Aorta (tissue), 5 donors: Measurements from ENCODE around the gene C14orf132. TPM values are rescaled to one million over a fixed set of nuclear protein-coding genes. Genes with fewer than 3 reads are reported as not detected.

ENCODE experiments used
- ATAC-seq: fragments of 200-7000 bp; cut with Tn5 transposase; one replicate; pipeline ENCODE4 v1.9.1; 2022; ENCODE audit warnings: moderate library complexity; ENCODE audit not compliant: low FRiP score
- DNase-seq, 2 donors: peaks; one replicate each; pipeline ENCODE4 v3.0.0-alpha.2; 2020
- H3K27ac ChIP-seq, 2 donors: one replicate each; pipeline ENCODE4 v1.5.1; 2013; ENCODE audit warnings: low read length in 2 of 2, mild to moderate bottlenecking in 2 of 2, moderate library complexity in 2 of 2, control low read depth in 1 of 2, inconsistent platforms in 1 of 2, low read depth in 1 of 2
- H3K27me3 ChIP-seq, 2 donors: one replicate each; pipeline ENCODE4 v1.6.1; 2013; ENCODE audit warnings: control low read depth in 1 of 2, low read length in 1 of 2, mild to moderate bottlenecking in 1 of 2, moderate library complexity in 1 of 2; ENCODE audit not compliant: insufficient read depth in 2 of 2, control insufficient read depth in 1 of 2
- H3K36me3 ChIP-seq, 2 donors: one replicate each; pipeline ENCODE4 v1.6.1; 2013; ENCODE audit warnings: control low read depth in 1 of 2, low read length in 1 of 2, mild to moderate bottlenecking in 1 of 2; ENCODE audit not compliant: insufficient read depth in 2 of 2, control insufficient read depth in 1 of 2
- H3K4me1 ChIP-seq, 2 donors: one replicate each; pipeline ENCODE4 v1.6.1; 2013; ENCODE audit warnings: low read length in 2 of 2, control low read depth in 1 of 2, mild to moderate bottlenecking in 1 of 2, moderate library complexity in 1 of 2; ENCODE audit not compliant: insufficient read depth in 2 of 2, control insufficient read depth in 1 of 2
- H3K4me3 ChIP-seq, 2 donors: one replicate each; pipeline ENCODE4 v1.5.1; 2013; ENCODE audit warnings: low read length in 2 of 2, control low read depth in 1 of 2, mild to moderate bottlenecking in 1 of 2
- H3K9me3 ChIP-seq: one replicate; pipeline ENCODE4 v1.6.1; 2013; ENCODE audit warnings: mild to moderate bottlenecking, low read length; ENCODE audit not compliant: control insufficient read depth
- WGBS, 2 donors: extraction: QIAGEN DNeasy Blood & Tissue Kit; methylation state at CpG; one replicate each; pipeline ENCODE4 v1.1.7; 2013; 5-methylcytosine and 5-hydroxymethylcytosine counted together
- intact Hi-C, 2 donors: fragments of 100-400 bp; cut with DNase I; formaldehyde crosslinking; loops; one replicate each; pipeline versions ENCODE4 v1.14.2 to v1.15.0; 2022
- polyA plus RNA-seq, 2 donors: library from polyadenylated mRNA; stranded (reverse); fragments of 200-250 nt; gene quantifications; one replicate each; pipeline ENCODE4 v1.2.3, GENCODE V29; 2013
- total RNA-seq, 2 donors: library from RNA; stranded (reverse); fragmentation: NEBNext Ultra II Directional; extraction: Animal tissue kit (Norgen Biotek cat#: 25700); gene quantifications; one replicate each; pipeline ENCODE4 v1.2.1, GENCODE V29; 2021
- donor health status: healthy with polysubstance abuse.
- donor health status: Bipolar disorder and iron deficiency.
- donor health status: DM: no; HTN: no; CAD: no.
- donor health status: DM: no; HTN: no; CAD: no.
- donor health status: DM: yes; HTN: yes; CAD: no.

Gene C14orf132
- total and polyA plus RNA-seq, 4 donors: 10.8 to 39.1 (median 26.2) TPM

- no peak overlapping the region for H3K27ac ChIP-seq
- H3K4me1 ChIP-seq: peaks cover 2 to 4% of the 10 kb centered on the region in 2 donors
- no peak overlapping the region for H3K4me3 ChIP-seq
- no peak for DNase-seq
- no peaks in the 10 kb centered on the region for H3K27me3 ChIP-seq
- H3K36me3 ChIP-seq: no peaks in the 10 kb centered on the region
- 90 to 92% methylated on average over 12 of the region's 12 CpGs for WGBS, 2 donors
- no peak for ATAC-seq
- H3K9me3 ChIP-seq: no peaks in the 10 kb centered on the region
- intact Hi-C loops: no loop called here
These were observed 16.0 kb downstream of the C14orf132 start for GRCh38 chr14:96055065-96055752.

- Histone ChIP-seq H3K27ac (no peak overlapping the region), H3K36me3 (no peaks in the 10 kb centered on the region), H3K4me3 (no peak overlapping the region), H3K27me3 (no peaks in the 10 kb centered on the region), H3K9me3 (no peaks in the 10 kb centered on the region), H3K4me1 (peaks cover 2 to 3% of the 10 kb centered on the region in 2 donors)
- 82 to 83% methylated on average over 10 of the region's 10 CpGs for WGBS, 2 donors
- intact Hi-C loops: no loop called here
- DNase-seq (no peak), ATAC-seq (no peak)
These were observed 16.8 kb downstream of the C14orf132 start for GRCh38 chr14:96055753-96056508.

GRCh38 chr14:96056509-96057422 is 17.6 kb downstream of the C14orf132 start:
- intact Hi-C loops: no loop called here
- 79 to 87% methylated on average over 7 of the region's 7 CpGs for WGBS, 2 donors
- H3K27me3 ChIP-seq: no peaks in the 10 kb centered on the region
- ATAC-seq (no peak), DNase-seq (no peak)
- H3K9me3 ChIP-seq: no peaks in the 10 kb centered on the region
- H3K36me3 ChIP-seq: no peaks in the 10 kb centered on the region
- peaks cover 0 to 2% of the 10 kb centered on the region in 2 donors for H3K4me1 ChIP-seq
- no peak overlapping the region for H3K4me3 ChIP-seq
- H3K27ac ChIP-seq: no peak overlapping the region

GRCh38 chr14:96057738-96058137 is 18.6 kb downstream of the C14orf132 start:
- H3K4me3 ChIP-seq: no peak overlapping the region
- peaks cover 0 to 2% of the 10 kb centered on the region in 2 donors for H3K4me1 ChIP-seq
- WGBS, 2 donors: 94% methylated on average over 9 of the region's 9 CpGs
- intact Hi-C loops: no loop called here
- DNase-seq: no peak
- H3K27me3 ChIP-seq: no peaks in the 10 kb centered on the region
- H3K36me3 ChIP-seq: no peaks in the 10 kb centered on the region
- no peak overlapping the region for H3K27ac ChIP-seq
- H3K9me3 ChIP-seq: no peaks in the 10 kb centered on the region
- no peak for ATAC-seq

- no peak for DNase-seq
- no peak overlapping the region for H3K4me3 ChIP-seq
- H3K27me3 ChIP-seq: no peaks in the 10 kb centered on the region
- WGBS, 2 donors: 89 to 92% methylated on average over 5 of the region's 5 CpGs
- ATAC-seq: no peak
- no peaks in the 10 kb centered on the region for H3K36me3 ChIP-seq
- intact Hi-C loops: no loop called here
- H3K4me1 ChIP-seq: no peaks in the 10 kb centered on the region
- no peaks in the 10 kb centered on the region for H3K9me3 ChIP-seq
- H3K27ac ChIP-seq: no peak overlapping the region
These were observed 19.5 kb downstream of the C14orf132 start for GRCh38 chr14:96058576-96059200.

GRCh38 chr14:96059519-96060135 is 20.5 kb downstream of the C14orf132 start:
- Histone ChIP-seq H3K27me3 (no peaks in the 10 kb centered on the region), H3K36me3 (no peaks in the 10 kb centered on the region), H3K4me3 (no peak overlapping the region), H3K27ac (no peak overlapping the region), H3K4me1 (no peaks in the 10 kb centered on the region), H3K9me3 (no peaks in the 10 kb centered on the region)
- intact Hi-C loops: no loop called here
- WGBS, 2 donors: 92 to 94% methylated on average over 3 of the region's 3 CpGs
- DNase-seq: no peak
- no peak for ATAC-seq

GRCh38 chr14:96060186-96060933 is 21.2 kb downstream of the C14orf132 start:
- no peaks in the 10 kb centered on the region for H3K27me3 ChIP-seq
- intact Hi-C loops: no loop called here
- no peak overlapping the region for H3K4me3 ChIP-seq
- DNase-seq: peak in 1 of 2 donors; percentile 23
- no peaks in the 10 kb centered on the region for H3K9me3 ChIP-seq
- H3K27ac ChIP-seq: no peak overlapping the region
- H3K4me1 ChIP-seq: no peaks in the 10 kb centered on the region
- no peaks in the 10 kb centered on the region for H3K36me3 ChIP-seq
- 66 to 70% methylated on average over 7 of the region's 7 CpGs for WGBS, 2 donors
- no peak for ATAC-seq
